Panc1 (cell line): ENCODE results near the gene PIK3AP1. TPM values are rescaled to one million over a fixed set of nuclear protein-coding genes. Genes with fewer than 3 reads are reported as not detected.

Experiments
- ATAC-seq: fragments of 200-7000 bp; cut with Tn5 transposase; 2 replicates; pipeline ENCODE4 v1.9.1; 2020; ENCODE audit warnings: mild to moderate bottlenecking, moderate library complexity
- BruUV-seq: library from RNA; stranded (reverse); fragments of 400-500 nt; replicated peaks from 2 replicates; lab custom pipeline; 2021; lab: Mats Ljungman, UMichigan
- CTCF ChIA-PET: fragments of 300-600 bp; sonication (Branson Sonifier 250); formaldehyde crosslinking; loops from one replicate; lab custom pipeline; 2022; ENCODE audit warnings: antibody characterized with exemption; lab: Charles Lee
- POLR2A ChIA-PET: fragments of 300-600 bp; sonication (Branson Sonifier 250); formaldehyde crosslinking; loops from one replicate; lab custom pipeline; 2022; ENCODE audit warnings: antibody characterized with exemption; lab: Charles Lee
- DNase-seq: peaks from one replicate; pipeline ENCODE4 v3.0.0-alpha.2; 2010; ENCODE audit warnings: low read depth, low spot score
- H3K27ac ChIP-seq: 2 replicates; pipeline ENCODE4 v1.5.1; 2011; ENCODE audit warnings: mild to moderate bottlenecking, low read length, inconsistent platforms
- H3K27me3 ChIP-seq: fragments of 200-500 bp; sonication (Bioruptor generic); 2 replicates; pipeline ENCODE4 v1.6.0; 2014; ENCODE audit warnings: low read length, inconsistent platforms; ENCODE audit not compliant: control insufficient read depth, insufficient read depth
- H3K36me3 ChIP-seq: fragments of 200-500 bp; sonication (Bioruptor generic); 2 replicates; pipeline ENCODE4 v1.5.1; 2014; ENCODE audit warnings: inconsistent platforms, mild to moderate bottlenecking, low read length, moderate library complexity; ENCODE audit not compliant: control insufficient read depth, insufficient read depth
- H3K4me1 ChIP-seq: 2 replicates; pipeline ENCODE4 v1.5.1; 2011; ENCODE audit warnings: inconsistent platforms, mild to moderate bottlenecking, low read length, moderate library complexity; ENCODE audit not compliant: control insufficient read depth, insufficient read depth
- H3K4me3 ChIP-seq, 2 experiments: 2 replicates each; pipeline ENCODE4 v1.5.1; 2011 to 2012; ENCODE audit warnings: low read depth in 2 of 2, low read length in 2 of 2, mild to moderate bottlenecking in 2 of 2, inconsistent platforms in 1 of 2, moderate library complexity in 1 of 2
- H3K9me3 ChIP-seq: fragments of 200-500 bp; sonication (Bioruptor generic); 2 replicates; pipeline ENCODE4 v1.5.1; 2014; ENCODE audit warnings: low read depth, mild to moderate bottlenecking, inconsistent platforms, low read length, moderate library complexity; ENCODE audit not compliant: control insufficient read depth, insufficient read depth
- POLR2AphosphoS5 ChIP-seq: IDR thresholded peaks from 2 replicates; pipeline ENCODE4 v1.6.1; 2012; ENCODE audit warnings: mild to moderate bottlenecking, low read depth, low read length, moderate library complexity
- SIN3A ChIP-seq: IDR thresholded peaks from 2 replicates; pipeline ENCODE4 v1.6.1; 2012; ENCODE audit warnings: low read depth, mild to moderate bottlenecking, low read length, moderate library complexity, borderline replicate concordance; ENCODE audit not compliant: insufficient read depth
- TCF7L2 ChIP-seq: IDR thresholded peaks from 2 replicates; pipeline ENCODE4 v1.6.1; 2011; ENCODE audit warnings: mild to moderate bottlenecking, low read depth, low read length, inconsistent platforms
- in situ Hi-C: cut with HindIII; loops from 2 replicates; pipeline ENCODE4 v1.10.0; 2016; ENCODE audit warnings: low sequenced_read_pairs, low pct_unique_long_range_greater_than_20kb
- intact Hi-C: fragments of 100-400 bp; cut with micrococcal nuclease; formaldehyde crosslinking; loops from one replicate; pipeline ENCODE4 v1.10.0; 2022; ENCODE audit not compliant: unreplicated experiment
- total RNA-seq: library from RNA; stranded (reverse); gene quantifications from one replicate; pipeline ENCODE4 v1.2.1, GENCODE V29; 2021; ENCODE audit not compliant: unreplicated experiment
- TF ChIP-seq, protein P1 (sequence below), 2 experiments: IDR thresholded peaks; 2 replicates each; pipeline ENCODE4 v1.6.1; 2011 to 2012; ENCODE audit warnings: low read depth in 2 of 2, control low read depth in 1 of 2, low read length in 1 of 2, mild to moderate bottlenecking in 1 of 2, moderate library complexity in 1 of 2; ENCODE audit not compliant: insufficient read depth in 1 of 2
- TF ChIP-seq, protein P2 (sequence below): fragments of 450-650 bp; IDR thresholded peaks from 2 replicates; pipeline ENCODE4 v1.5.1; 2017; ENCODE audit warnings: mild to moderate bottlenecking

PIK3AP1 gene
- total RNA-seq, 1 experiment from 2014 or later = 2.6 TPM

DNA sequence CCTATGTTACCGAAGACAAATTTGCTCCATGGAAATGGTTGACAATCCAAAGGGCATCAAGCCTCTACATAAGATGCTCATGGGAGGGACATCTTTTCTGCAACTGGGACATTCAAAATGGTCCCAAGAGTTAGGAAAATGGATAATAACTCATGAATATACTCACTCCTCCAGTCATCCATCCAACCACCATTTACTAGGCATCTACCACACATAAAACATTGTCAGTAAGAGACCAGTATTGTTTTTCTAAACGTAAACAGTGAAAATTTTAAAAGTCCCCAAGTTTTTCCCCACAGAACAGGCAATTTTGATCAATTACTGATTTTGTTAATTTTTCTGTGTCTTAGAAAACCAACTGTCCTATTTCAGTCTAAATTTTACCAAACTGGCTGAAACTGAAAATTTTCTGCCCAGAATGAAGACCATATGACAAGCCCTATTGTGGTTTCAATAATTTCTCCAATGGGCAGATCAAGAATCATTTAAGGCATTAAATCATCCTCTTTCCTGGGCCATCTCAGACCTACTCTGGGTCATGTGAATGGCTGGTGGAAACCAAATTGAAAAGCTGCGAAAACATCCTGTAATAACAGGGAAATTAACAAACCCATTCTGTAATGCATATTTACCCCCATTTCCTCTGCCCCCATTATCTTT is 24.2 kb downstream of the PIK3AP1 start:
- Histone ChIP-seq H3K27ac (no peak overlapping the region), H3K4me1 (no peaks in the 10 kb centered on the region), H3K36me3 (no peaks in the 10 kb centered on the region), H3K9me3 (no peaks in the 10 kb centered on the region), H3K27me3 (no peaks in the 10 kb centered on the region), H3K4me3 (no peak overlapping the region)
- TF ChIP-seq SIN3A (no peak), POLR2AphosphoS5 (no peak), TCF7L2 (no peak)
- TF ChIP-seq, protein P1, sequence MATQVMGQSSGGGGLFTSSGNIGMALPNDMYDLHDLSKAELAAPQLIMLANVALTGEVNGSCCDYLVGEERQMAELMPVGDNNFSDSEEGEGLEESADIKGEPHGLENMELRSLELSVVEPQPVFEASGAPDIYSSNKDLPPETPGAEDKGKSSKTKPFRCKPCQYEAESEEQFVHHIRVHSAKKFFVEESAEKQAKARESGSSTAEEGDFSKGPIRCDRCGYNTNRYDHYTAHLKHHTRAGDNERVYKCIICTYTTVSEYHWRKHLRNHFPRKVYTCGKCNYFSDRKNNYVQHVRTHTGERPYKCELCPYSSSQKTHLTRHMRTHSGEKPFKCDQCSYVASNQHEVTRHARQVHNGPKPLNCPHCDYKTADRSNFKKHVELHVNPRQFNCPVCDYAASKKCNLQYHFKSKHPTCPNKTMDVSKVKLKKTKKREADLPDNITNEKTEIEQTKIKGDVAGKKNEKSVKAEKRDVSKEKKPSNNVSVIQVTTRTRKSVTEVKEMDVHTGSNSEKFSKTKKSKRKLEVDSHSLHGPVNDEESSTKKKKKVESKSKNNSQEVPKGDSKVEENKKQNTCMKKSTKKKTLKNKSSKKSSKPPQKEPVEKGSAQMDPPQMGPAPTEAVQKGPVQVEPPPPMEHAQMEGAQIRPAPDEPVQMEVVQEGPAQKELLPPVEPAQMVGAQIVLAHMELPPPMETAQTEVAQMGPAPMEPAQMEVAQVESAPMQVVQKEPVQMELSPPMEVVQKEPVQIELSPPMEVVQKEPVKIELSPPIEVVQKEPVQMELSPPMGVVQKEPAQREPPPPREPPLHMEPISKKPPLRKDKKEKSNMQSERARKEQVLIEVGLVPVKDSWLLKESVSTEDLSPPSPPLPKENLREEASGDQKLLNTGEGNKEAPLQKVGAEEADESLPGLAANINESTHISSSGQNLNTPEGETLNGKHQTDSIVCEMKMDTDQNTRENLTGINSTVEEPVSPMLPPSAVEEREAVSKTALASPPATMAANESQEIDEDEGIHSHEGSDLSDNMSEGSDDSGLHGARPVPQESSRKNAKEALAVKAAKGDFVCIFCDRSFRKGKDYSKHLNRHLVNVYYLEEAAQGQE (IDR thresholded peaks at IDR 0.05; ENCODE audit: insufficient read depth in 1 of 2, low read depth in 2 of 2, low read length in 1 of 2) = no peak
- TF ChIP-seq, protein P2, sequence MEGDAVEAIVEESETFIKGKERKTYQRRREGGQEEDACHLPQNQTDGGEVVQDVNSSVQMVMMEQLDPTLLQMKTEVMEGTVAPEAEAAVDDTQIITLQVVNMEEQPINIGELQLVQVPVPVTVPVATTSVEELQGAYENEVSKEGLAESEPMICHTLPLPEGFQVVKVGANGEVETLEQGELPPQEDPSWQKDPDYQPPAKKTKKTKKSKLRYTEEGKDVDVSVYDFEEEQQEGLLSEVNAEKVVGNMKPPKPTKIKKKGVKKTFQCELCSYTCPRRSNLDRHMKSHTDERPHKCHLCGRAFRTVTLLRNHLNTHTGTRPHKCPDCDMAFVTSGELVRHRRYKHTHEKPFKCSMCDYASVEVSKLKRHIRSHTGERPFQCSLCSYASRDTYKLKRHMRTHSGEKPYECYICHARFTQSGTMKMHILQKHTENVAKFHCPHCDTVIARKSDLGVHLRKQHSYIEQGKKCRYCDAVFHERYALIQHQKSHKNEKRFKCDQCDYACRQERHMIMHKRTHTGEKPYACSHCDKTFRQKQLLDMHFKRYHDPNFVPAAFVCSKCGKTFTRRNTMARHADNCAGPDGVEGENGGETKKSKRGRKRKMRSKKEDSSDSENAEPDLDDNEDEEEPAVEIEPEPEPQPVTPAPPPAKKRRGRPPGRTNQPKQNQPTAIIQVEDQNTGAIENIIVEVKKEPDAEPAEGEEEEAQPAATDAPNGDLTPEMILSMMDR = no peak
- intact Hi-C loops = no loop called here
- in situ Hi-C loops = no loop called here
- ChIA-PET POLR2A (no interaction called here), CTCF (no interaction called here)
- no peak for DNase-seq
- ATAC-seq = no peak
- no TSS peak for BruUV-seq

DNA sequence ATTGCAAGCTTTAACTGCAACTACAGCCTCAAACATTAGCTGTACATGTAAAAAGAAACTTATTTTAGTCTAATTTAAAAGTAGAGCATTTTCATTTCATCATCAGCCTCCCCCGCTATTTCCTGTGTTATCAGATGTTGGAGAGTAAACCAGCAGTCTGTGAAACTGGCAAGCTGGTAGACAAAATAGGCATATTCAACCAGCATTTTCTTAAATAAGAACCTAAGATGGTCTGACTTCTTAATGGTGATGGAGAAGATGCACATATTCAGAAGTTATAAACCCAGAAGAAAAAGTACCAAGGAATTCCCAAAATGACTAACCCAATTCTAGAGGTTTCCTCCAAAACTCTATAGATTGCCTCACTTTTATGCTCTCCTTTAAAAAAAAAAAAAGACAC is 24.9 kb downstream of the PIK3AP1 start:
- H3K9me3 ChIP-seq = no peaks in the 10 kb centered on the region
- in situ Hi-C loops = no loop called here
- H3K36me3 ChIP-seq = no peaks in the 10 kb centered on the region
- ATAC-seq (no peak), DNase-seq (no peak)
- no peaks in the 10 kb centered on the region for H3K4me1 ChIP-seq
- no peak for TF ChIP-seq SIN3A
- TF ChIP-seq, protein P1 (IDR thresholded peaks at IDR 0.05; ENCODE audit: insufficient read depth in 1 of 2, low read depth in 2 of 2, low read length in 1 of 2) = no peak
- no peak for TF ChIP-seq POLR2AphosphoS5
- intact Hi-C loops = no loop called here
- CTCF ChIA-PET = no interaction called here
- no peak overlapping the region for H3K27ac ChIP-seq
- H3K27me3 ChIP-seq = no peaks in the 10 kb centered on the region
- no peak overlapping the region for H3K4me3 ChIP-seq
- POLR2A ChIA-PET = no interaction called here
- BruUV-seq = no TSS peak
